LNCAP (cell line): Measurements from ENCODE around the gene KIRREL3.

Source experiments
- TF ChIP-seq, protein P1 (sequence below): fragments of 450-650 bp; IDR thresholded peaks from 2 replicates; pipeline ENCODE4 v1.5.1; 2017; ENCODE audit warnings: mild to moderate bottlenecking

The KIRREL3 gene

DNA sequence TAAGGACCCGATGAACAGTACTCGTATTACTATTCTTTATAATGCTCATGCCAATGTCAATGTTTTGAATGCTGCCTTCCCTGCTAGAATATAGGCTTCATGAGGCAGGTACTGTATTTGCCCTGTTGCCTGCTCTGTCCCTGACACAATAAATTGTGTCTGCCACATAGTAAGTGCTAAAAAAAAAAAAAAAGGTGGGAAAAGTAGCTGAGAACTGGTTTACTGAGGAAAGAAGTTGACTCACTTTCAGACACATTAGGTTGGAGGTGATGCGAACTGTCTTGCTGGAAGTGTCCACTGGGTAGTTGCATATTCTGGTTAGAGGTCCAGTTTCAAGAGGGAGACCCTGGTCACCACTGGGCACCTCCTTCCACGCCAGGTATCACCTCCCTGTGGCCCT is 255.9 kb downstream of the KIRREL3 start:
- TF ChIP-seq, protein P1, sequence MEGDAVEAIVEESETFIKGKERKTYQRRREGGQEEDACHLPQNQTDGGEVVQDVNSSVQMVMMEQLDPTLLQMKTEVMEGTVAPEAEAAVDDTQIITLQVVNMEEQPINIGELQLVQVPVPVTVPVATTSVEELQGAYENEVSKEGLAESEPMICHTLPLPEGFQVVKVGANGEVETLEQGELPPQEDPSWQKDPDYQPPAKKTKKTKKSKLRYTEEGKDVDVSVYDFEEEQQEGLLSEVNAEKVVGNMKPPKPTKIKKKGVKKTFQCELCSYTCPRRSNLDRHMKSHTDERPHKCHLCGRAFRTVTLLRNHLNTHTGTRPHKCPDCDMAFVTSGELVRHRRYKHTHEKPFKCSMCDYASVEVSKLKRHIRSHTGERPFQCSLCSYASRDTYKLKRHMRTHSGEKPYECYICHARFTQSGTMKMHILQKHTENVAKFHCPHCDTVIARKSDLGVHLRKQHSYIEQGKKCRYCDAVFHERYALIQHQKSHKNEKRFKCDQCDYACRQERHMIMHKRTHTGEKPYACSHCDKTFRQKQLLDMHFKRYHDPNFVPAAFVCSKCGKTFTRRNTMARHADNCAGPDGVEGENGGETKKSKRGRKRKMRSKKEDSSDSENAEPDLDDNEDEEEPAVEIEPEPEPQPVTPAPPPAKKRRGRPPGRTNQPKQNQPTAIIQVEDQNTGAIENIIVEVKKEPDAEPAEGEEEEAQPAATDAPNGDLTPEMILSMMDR = no peak

DNA sequence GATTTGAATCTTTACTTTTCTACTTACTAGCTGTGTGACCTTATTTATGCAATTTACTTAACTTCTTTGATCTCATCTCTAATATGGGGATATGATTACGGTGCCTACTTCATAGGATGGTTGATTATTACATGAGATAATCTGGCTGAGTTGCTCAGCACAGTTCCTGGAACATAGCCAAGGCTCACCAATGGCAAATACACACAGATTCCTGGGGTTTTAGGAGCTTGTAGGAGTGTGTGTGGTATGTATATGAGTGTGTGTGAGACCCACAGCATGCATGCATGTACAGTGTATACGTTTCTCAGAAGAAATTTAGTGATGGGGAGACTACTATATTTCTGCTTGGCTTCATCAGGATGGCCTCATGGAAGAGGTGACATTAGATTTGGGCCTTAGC is 256.9 kb downstream of the KIRREL3 start:
- TF ChIP-seq, protein P1 = no peak

DNA sequence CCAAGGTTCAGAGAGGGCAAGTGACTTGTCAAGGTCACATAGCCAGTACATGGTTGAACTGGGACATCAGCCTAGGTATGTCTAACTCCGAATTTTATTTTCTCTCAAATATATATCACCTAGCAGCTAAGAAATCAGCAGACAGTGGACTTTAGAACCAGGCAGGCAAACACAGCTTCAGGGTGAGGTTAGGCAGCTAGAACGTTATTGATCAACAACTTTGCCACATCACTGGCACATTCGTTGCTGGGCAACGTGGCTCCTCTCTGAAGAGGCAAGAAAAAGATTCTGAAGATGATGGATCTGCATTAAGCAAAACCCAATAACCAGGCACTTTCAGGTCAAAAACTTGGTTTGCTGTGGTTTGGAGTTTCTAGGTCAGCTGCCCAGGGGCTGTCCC is 258.0 kb downstream of the KIRREL3 start:
- TF ChIP-seq, protein P1 = no peak

DNA sequence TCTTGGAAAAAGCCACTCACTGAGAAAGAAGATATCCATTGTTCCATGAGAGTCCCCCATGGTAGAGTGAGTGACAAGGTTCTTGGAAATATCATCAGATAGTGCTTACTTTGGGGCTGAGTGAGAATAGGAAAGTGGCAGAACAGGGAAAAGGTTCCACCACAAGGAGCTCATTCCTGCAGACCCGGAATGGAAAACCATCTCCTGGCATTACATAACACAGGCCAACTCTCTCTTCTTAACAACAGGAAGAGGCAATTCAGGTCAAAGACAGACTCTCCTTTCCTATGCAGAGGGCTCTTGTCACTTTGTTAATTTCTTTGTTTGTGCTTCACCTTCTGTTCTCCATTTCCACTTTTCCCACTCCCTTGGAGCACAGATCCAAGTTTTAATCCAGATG is 259.7 kb downstream of the KIRREL3 start:
- TF ChIP-seq, protein P1 = no peak

DNA sequence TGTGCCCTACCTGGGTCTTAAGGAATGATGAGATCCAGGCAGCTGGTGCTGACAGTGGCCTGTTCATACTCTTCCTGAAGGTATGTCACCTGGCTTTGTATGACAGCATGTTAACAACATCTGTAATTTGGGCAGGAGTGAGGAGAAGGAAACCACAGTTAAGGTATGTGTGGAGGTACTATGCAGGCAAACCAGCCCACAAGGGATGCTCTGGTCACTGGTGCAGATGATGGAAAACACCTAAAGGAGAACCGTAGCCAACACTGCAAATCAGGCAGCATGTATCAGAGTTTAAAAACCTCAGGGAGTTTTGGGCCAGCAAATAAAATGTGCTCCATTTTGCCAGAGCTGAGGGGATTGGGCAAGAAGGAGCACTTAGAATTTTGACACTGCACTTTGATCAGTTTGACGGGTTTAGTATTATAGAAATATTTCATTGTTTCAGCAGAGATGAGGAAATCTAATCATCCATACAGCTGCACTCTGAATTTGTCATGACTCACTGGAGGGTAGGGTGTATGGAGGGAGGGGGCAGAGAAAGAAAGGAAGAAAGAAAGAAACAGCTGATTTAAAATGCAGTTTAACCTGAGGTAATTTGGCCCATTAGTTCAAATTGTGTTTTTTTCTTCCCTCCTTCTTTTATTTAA is 260.9 kb downstream of the KIRREL3 start:
- TF ChIP-seq, protein P1 = no peak

DNA sequence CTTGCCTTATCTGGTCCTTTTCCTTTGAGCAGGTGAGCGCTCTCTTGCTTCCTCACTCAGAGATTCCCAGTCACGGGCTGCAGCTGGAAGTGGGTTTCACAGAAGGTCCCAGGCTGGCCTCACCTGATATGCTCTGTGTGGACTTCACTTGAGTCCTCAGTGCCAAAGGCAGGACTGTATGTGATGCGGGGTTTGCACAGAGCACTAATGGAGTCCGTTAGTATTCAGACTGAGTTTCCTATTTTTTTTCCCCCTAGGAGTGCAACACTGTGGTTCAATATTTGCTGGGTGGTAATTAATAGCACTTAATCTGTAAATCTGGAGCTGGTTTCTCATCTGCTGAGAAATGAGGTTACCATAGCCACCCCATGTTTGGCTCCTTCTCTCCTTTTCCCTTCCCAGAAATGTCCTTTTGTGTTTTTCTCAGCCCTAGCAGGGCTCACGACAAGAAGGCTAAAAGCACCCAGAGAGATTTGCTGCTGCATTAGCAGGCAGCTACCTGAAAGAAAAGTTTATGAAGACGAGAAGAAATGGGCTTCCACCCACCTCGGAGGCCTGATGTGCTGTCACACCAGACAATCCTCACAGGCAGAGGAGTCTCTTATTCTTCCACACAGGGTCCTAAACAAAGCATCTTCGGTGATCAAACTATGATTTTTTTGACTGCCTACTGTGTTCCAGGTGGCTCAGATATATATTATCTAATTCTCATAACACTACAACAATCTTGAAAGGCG is 262.1 kb downstream of the KIRREL3 start:
- TF ChIP-seq, protein P1 = no peak

DNA sequence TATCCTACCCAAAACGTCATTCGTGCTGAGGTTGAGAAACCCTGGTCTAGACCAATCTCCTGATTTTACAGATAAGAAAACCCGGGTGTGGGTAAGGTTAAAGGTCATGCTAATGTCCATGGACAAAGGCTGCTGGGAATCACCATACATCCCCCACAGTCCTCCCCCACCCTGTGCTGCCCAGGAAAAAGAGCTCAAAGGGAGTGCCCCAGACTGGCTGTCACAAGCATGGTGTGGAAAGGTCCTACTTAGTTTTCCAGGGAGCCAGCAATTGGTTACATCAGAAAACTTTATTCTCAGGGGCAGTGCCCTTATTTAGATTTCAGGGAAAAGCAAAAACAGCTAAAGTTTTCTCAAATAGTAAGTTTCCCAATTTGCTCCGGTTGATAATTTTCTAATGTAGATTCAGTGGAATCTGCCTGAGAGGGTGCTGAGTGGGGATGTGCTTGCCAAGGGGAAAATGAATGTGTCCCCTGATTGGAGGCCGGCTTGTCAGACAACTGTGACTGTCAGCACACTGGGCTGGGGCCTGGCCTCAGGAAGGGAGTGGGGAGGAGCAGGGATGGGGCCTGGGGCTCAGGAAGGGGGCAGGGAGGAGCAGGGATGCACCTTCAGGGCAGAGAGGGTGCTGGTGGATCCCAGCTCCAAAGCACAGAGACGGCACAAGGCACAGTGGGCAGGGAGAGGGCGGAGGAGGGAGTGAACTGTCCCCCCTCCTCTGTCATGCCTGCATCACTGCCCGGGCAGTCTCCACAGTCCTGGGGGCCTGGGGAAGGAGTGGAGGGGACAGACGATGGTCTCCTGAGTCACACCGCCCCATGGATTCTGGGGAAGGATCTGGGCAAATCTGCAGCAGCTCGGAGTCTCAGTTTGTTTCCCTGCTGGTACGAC is 263.6 kb downstream of the KIRREL3 start:
- TF ChIP-seq, protein P1 = no peak
